Ishikawa (cell line): ENCODE data around the gene MYH9.

ENCODE experiments used
- CEBPB ChIP-seq: IDR thresholded peaks from 2 replicates; pipeline ENCODE4 v1.6.1; 2012
- CREB1 ChIP-seq: IDR thresholded peaks from 2 replicates; pipeline ENCODE4 v1.6.1; 2012; ENCODE audit warnings: low read depth
- EGR1 ChIP-seq: IDR thresholded peaks from 2 replicates; pipeline ENCODE4 v1.6.1; 2012
- EP300 ChIP-seq: IDR thresholded peaks from 2 replicates; pipeline ENCODE4 v1.6.1; 2012; ENCODE audit warnings: borderline replicate concordance
- FOXM1 ChIP-seq: IDR thresholded peaks from 2 replicates; pipeline ENCODE4 v1.6.1; 2012; ENCODE audit warnings: low read depth, borderline replicate concordance
- MAX ChIP-seq: IDR thresholded peaks from 2 replicates; pipeline ENCODE4 v1.6.1; 2012
- NFIC ChIP-seq: IDR thresholded peaks from 2 replicates; pipeline ENCODE4 v1.6.1; 2012
- RAD21 ChIP-seq: IDR thresholded peaks from 2 replicates; pipeline ENCODE4 v1.6.1; 2012; ENCODE audit warnings: low read depth
- REST ChIP-seq: IDR thresholded peaks from 2 replicates; pipeline ENCODE4 v1.6.1; 2012; ENCODE audit warnings: low read depth, mild to moderate bottlenecking
- TAF1 ChIP-seq: IDR thresholded peaks from 2 replicates; pipeline ENCODE4 v1.6.1; 2012; ENCODE audit warnings: low read depth, mild to moderate bottlenecking
- TCF12 ChIP-seq: IDR thresholded peaks from 2 replicates; pipeline ENCODE4 v1.6.1; 2012; ENCODE audit warnings: low read depth
- TEAD4 ChIP-seq: IDR thresholded peaks from 2 replicates; pipeline ENCODE4 v1.6.1; 2012
- USF1 ChIP-seq: IDR thresholded peaks from 2 replicates; pipeline ENCODE4 v1.6.1; 2012
- YY1 ChIP-seq: IDR thresholded peaks from 2 replicates; pipeline ENCODE4 v1.6.1; 2012; ENCODE audit warnings: low read depth
- ZBTB7A ChIP-seq: IDR thresholded peaks from 2 replicates; pipeline ENCODE4 v1.6.1; 2012; ENCODE audit warnings: low read depth

MYH9 gene

GRCh38 chr22:36387959-36388726 lies at the start of gene MYH9:
TSS of gene MYH9 (minus strand) at chr22:36387967. CDS start at chr22:36349236, 38,731 bp downstream.
- TF ChIP-seq EGR1 (peak; percentile 0; the same call in 1 of the 2 replicates), YY1 (no peak), USF1 (no peak; the same call in 1 of the 2 replicates), CEBPB (no peak), FOXM1 (no peak), RAD21 (no peak), EP300 (no peak), TAF1 (peak; percentile 95; the same call in 1 of the 2 replicates), ZBTB7A (no peak), REST (no peak), TEAD4 (peak; percentile 35; the same call in 1 of the 2 replicates), TCF12 (peak; percentile 5; the same call in 1 of the 2 replicates), NFIC (no peak), MAX (no peak), CREB1 (peak; percentile 56; the same call in 1 of the 2 replicates)

GRCh38 chr22:36435516-36436415 lies 48.0 kb upstream of the MYH9 start:
- TF ChIP-seq FOXM1 = no peak
- no peak for TF ChIP-seq MAX
- no peak for TF ChIP-seq EP300
- no peak for TF ChIP-seq RAD21
- TF ChIP-seq TAF1 = no peak
- TF ChIP-seq EGR1 = no peak
- TF ChIP-seq USF1 = no peak
- no peak for TF ChIP-seq NFIC
- no peak for TF ChIP-seq YY1
- no peak for TF ChIP-seq TCF12

GRCh38 chr22:36433318-36434231 lies 45.8 kb upstream of the MYH9 start:
- TF ChIP-seq EP300 = no peak
- TF ChIP-seq REST = no peak
- TF ChIP-seq NFIC = peak; percentile 32; the same call in 1 of the 2 replicates

GRCh38 chr22:36432592-36433317 lies 45.0 kb upstream of the MYH9 start:
- TF ChIP-seq TEAD4 (no peak), ZBTB7A (no peak), CEBPB (no peak), TAF1 (no peak)
